Lower leg skin (tissue), 3 donors: ENCODE results near the gene FAM170B.

Experiments used
- CTCF ChIP-seq, 3 donors: fragments of 450-650 bp; IDR thresholded peaks; one replicate each; pipeline ENCODE4 v1.5.1; 2016; ENCODE audit warnings: antibody characterized with exemption in 3 of 3, mild to moderate bottlenecking in 3 of 3, moderate library complexity in 2 of 3
- POLR2A ChIP-seq, 2 donors: fragments of 450-650 bp; IDR thresholded peaks; one replicate each; pipeline ENCODE4 v1.6.1; 2016 to 2017; ENCODE audit warnings: antibody characterized with exemption in 2 of 2, mild to moderate bottlenecking in 1 of 2, moderate library complexity in 1 of 2

- TF ChIP-seq CTCF (IDR thresholded peaks at IDR 0.05) (no peak), POLR2A (IDR thresholded peaks at IDR 0.05) (no peak)
Observed at GRCh38 chr10:49172061-49172776, 38.4 kb upstream of the FAM170B start.
